HG02623 (cell line): ENCODE measurements around the gene CEP135.
"Not testable (repeated sequence)": the region's sequence is repeated elsewhere in the genome, so short reads cannot be mapped to it uniquely, and the experiment has no call there.

Source experiments
- ATAC-seq: cut with Tn5 transposase; IDR thresholded peaks from one replicate; pipeline ENCODE4 v1.9.1; 2021; ENCODE audit warnings: moderate library complexity; ENCODE audit not compliant: unreplicated experiment

Gene CEP135

GRCh38 chr4:55948726-55949481 is at the start of gene CEP135:
TSS of gene CEP135 (plus strand) at chr4:55948945. CDS start at chr4:55952131, 3,186 bp downstream.
- peak; percentile 63 for ATAC-seq

- ATAC-seq = no peak
Measured at GRCh38 chr4:55902677-55903076, 46.1 kb upstream of the CEP135 start.

GRCh38 chr4:55903577-55903976 is 45.2 kb upstream of the CEP135 start:
- ATAC-seq = no peak

GRCh38 chr4:55904576-55904975 is 44.2 kb upstream of the CEP135 start:
- no peak for ATAC-seq

GRCh38 chr4:55906323-55906722 is 42.4 kb upstream of the CEP135 start:
- no peak for ATAC-seq

- ATAC-seq = no peak
Measured at GRCh38 chr4:55906989-55907388, 41.8 kb upstream of the CEP135 start.

- no peak for ATAC-seq
Measured at GRCh38 chr4:55907469-55907868, 41.3 kb upstream of the CEP135 start.

GRCh38 chr4:55910140-55910539 is 38.6 kb upstream of the CEP135 start:
- ATAC-seq = no peak

GRCh38 chr4:55912249-55912648 is 36.5 kb upstream of the CEP135 start:
- ATAC-seq = no peak

GRCh38 chr4:55920571-55920970 is 28.2 kb upstream of the CEP135 start:
- no peak for ATAC-seq

GRCh38 chr4:55921093-55921492 is 27.7 kb upstream of the CEP135 start:
- ATAC-seq = no peak

GRCh38 chr4:55925241-55925640 is 23.5 kb upstream of the CEP135 start:
- ATAC-seq = no peak

- no peak for ATAC-seq
Measured at GRCh38 chr4:55926610-55927009, 22.1 kb upstream of the CEP135 start.

- ATAC-seq = no peak
Measured at GRCh38 chr4:55927803-55928437, 20.8 kb upstream of the CEP135 start.

GRCh38 chr4:55928846-55929245 is 19.9 kb upstream of the CEP135 start:
- no peak for ATAC-seq

- ATAC-seq = no peak
Measured at GRCh38 chr4:55931043-55931442, 17.7 kb upstream of the CEP135 start.

GRCh38 chr4:55931833-55932232 is 16.9 kb upstream of the CEP135 start:
- no peak for ATAC-seq

GRCh38 chr4:55932511-55932910 is 16.2 kb upstream of the CEP135 start:
- ATAC-seq = no peak

GRCh38 chr4:55933611-55934010 is 15.1 kb upstream of the CEP135 start:
- no peak for ATAC-seq

- ATAC-seq = not testable (repeated sequence)
Measured at GRCh38 chr4:55935907-55936306, 12.8 kb upstream of the CEP135 start.

- no peak for ATAC-seq
Measured at GRCh38 chr4:55938481-55938880, 10.3 kb upstream of the CEP135 start.

- ATAC-seq = no peak
Measured at GRCh38 chr4:55939421-55939820, 9.3 kb upstream of the CEP135 start.
